DND-41 (cell line): ENCODE measurements around the gene EML1.

Source experiments
- ATAC-seq: fragments of 200-7000 bp; cut with Tn5 transposase; 3 replicates; pipeline ENCODE4 v1.9.1; 2021; ENCODE audit warnings: low read depth; ENCODE audit not compliant: insufficient read depth
- DNase-seq: peaks from one replicate; pipeline ENCODE4 v3.0.0-alpha.2; 2020
- H2AFZ ChIP-seq: 2 replicates; pipeline ENCODE4 v1.6.0; 2012; ENCODE audit warnings: low read depth, low read length
- H3K27ac ChIP-seq: 2 replicates; pipeline ENCODE4 v1.5.1; 2012; ENCODE audit warnings: low read length, inconsistent platforms
- H3K27me3 ChIP-seq: fragments of 200-600 bp; sonication (generic); 2 replicates; pipeline ENCODE4 v1.6.0; 2012; ENCODE audit warnings: low read length, mild to moderate bottlenecking, inconsistent platforms; ENCODE audit not compliant: insufficient read depth, poor library complexity
- H3K36me3 ChIP-seq: 2 replicates; pipeline ENCODE4 v1.5.1; 2012; ENCODE audit warnings: low read length, inconsistent platforms; ENCODE audit not compliant: insufficient read depth
- H3K4me1 ChIP-seq: 2 replicates; pipeline ENCODE4 v1.5.1; 2012; ENCODE audit warnings: mild to moderate bottlenecking, low read length; ENCODE audit not compliant: insufficient read depth
- H3K4me2 ChIP-seq: 2 replicates; pipeline ENCODE4 v1.6.0; 2012; ENCODE audit warnings: mild to moderate bottlenecking, moderate library complexity, low read length, inconsistent platforms; ENCODE audit not compliant: insufficient read depth
- H3K4me3 ChIP-seq, 2 experiments: fragments of 200-600 bp in 1 of 2; shearing (Covaris generic) in 1 of 2; 2 replicates each; pipeline ENCODE4 v1.5.1; 2012 to 2016; ENCODE audit warnings: inconsistent platforms in 2 of 2, low read length in 2 of 2, mild to moderate bottlenecking in 2 of 2, low read depth in 1 of 2, moderate library complexity in 1 of 2
- H3K79me2 ChIP-seq: 2 replicates; pipeline ENCODE4 v1.6.0; 2012; ENCODE audit warnings: low read length, inconsistent platforms; ENCODE audit not compliant: insufficient read depth
- H3K9ac ChIP-seq: 2 replicates; pipeline ENCODE4 v1.6.0; 2012; ENCODE audit warnings: low read depth, mild to moderate bottlenecking, inconsistent platforms, low read length, moderate library complexity
- H3K9me3 ChIP-seq: 2 replicates; pipeline ENCODE4 v1.5.1; 2012; ENCODE audit warnings: low read length, moderate library complexity, mild to moderate bottlenecking, inconsistent platforms; ENCODE audit not compliant: insufficient read depth, severe bottlenecking
- H4K20me1 ChIP-seq: 2 replicates; pipeline ENCODE4 v1.6.0; 2012; ENCODE audit warnings: low read length; ENCODE audit not compliant: insufficient read depth
- EZH2 ChIP-seq: IDR thresholded peaks from 3 replicates; pipeline ENCODE4 v1.6.1; 2012; ENCODE audit warnings: borderline replicate concordance, low read depth, mild to moderate bottlenecking, moderate library complexity, low read length, inconsistent platforms; ENCODE audit not compliant: severe bottlenecking
- TF ChIP-seq, protein P1 (sequence below): IDR thresholded peaks from 2 replicates; pipeline ENCODE4 v1.5.1; 2012; ENCODE audit warnings: borderline replicate concordance, low read length, moderate library complexity, mild to moderate bottlenecking; ENCODE audit not compliant: poor library complexity, severe bottlenecking; ENCODE audit errors: extremely low read depth

EML1 gene

DNA sequence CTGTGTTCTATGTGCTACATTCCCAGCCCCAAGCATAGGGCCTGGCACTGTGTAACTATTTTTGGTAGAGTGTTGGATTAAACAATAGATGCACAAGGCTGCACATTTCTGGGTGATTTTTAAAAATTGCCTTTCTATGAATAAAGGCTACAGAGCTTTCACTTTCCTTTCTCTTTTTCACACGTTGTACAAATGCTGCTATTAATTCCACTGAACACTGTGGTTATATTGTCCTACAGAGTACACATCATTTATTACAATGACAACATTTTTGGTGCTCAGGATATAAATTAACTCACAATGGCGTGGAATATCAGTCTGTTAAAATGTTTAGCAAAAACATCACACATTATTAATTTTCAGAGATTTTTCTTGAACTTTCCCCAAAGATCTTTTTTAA lies 3.6 kb upstream of the EML1 start:
- no peak for TF ChIP-seq EZH2
- TF ChIP-seq, protein P1, sequence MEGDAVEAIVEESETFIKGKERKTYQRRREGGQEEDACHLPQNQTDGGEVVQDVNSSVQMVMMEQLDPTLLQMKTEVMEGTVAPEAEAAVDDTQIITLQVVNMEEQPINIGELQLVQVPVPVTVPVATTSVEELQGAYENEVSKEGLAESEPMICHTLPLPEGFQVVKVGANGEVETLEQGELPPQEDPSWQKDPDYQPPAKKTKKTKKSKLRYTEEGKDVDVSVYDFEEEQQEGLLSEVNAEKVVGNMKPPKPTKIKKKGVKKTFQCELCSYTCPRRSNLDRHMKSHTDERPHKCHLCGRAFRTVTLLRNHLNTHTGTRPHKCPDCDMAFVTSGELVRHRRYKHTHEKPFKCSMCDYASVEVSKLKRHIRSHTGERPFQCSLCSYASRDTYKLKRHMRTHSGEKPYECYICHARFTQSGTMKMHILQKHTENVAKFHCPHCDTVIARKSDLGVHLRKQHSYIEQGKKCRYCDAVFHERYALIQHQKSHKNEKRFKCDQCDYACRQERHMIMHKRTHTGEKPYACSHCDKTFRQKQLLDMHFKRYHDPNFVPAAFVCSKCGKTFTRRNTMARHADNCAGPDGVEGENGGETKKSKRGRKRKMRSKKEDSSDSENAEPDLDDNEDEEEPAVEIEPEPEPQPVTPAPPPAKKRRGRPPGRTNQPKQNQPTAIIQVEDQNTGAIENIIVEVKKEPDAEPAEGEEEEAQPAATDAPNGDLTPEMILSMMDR: no peak
- no peak overlapping the region for H3K27ac ChIP-seq
- ATAC-seq (no peak), DNase-seq (no peak)
- H3K36me3 ChIP-seq: no peaks in the 10 kb centered on the region
- H3K4me3 ChIP-seq: no peak overlapping the region
- H3K4me1 ChIP-seq: peaks cover 9% of the 10 kb centered on the region; the same call in 1 of the 2 replicates
- 0 out of 2 replicates have a peak, but pooled peaks cover 3% of the 10 kb centered on the region for H4K20me1 ChIP-seq
- H3K4me2 ChIP-seq: no peak overlapping the region
- no peak overlapping the region for H2AFZ ChIP-seq
- H3K9ac ChIP-seq: no peak overlapping the region
- no peaks in the 10 kb centered on the region for H3K9me3 ChIP-seq
- H3K79me2 ChIP-seq: no peaks in the 10 kb centered on the region
- peaks cover 53% of the 10 kb centered on the region for H3K27me3 ChIP-seq

DNA sequence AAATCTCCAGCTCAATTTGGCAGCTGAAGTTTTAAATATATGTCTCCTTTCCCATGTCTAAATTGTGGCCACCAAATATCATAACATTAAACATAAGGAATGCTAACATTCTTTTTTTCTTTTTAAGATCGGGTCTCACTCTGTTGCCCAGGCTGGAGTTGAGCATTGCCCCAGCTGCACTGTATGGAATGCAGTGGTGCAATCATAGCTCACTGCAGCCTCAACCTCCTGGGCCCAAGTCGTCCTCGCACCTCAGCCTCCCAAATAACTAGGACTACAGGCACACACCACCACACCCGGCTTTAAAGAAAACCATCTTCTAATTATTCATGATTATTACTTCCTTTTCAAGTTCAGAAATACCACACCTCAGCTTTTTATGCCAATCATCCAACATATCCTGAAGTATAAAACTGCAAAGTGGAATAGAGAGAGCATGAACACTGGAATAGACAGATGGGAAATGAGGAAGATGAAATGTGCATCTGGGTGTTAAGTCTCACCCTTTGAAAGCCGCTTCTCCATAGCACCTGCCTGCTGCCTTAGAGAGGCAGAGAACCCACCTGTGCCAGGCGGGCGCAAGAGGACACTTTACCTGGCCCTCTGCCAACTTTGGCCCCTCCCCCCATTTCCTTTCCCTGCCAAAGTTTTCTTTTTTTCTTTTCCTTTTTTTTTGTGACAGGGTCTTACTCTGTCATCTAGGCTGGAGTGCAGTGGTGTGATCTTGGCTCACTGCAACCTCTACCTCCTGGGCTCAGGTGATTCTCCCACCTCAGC lies 2.8 kb upstream of the EML1 start:
- H3K36me3 ChIP-seq: no peaks in the 10 kb centered on the region
- DNase-seq: no peak
- no peak overlapping the region for H2AFZ ChIP-seq

DNA sequence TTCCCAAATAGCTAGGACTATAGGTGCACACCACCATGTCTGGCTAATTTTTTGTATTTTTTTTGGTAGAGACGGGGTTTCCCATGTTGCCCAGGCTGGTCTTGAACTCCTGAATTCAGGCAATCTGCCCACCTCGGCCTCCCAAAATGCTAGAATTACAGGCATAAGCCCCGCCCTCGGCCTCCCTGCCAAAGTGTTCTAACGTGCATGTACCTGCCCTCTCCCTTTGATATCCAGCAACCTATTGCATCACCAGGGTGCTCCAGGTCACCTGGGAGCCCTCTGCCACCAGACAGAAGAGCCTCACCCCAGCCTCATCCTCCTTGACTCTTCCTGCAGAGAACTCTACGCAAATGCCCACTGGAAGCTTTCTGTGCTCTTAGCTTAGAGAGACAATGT lies 2.2 kb upstream of the EML1 start:
- H3K4me1 ChIP-seq: peaks cover 9% of the 10 kb centered on the region; the same call in 1 of the 2 replicates
- TF ChIP-seq EZH2: no peak
- TF ChIP-seq, protein P1: no peak
- H2AFZ ChIP-seq: no peak overlapping the region
- H3K4me3 ChIP-seq: no peak overlapping the region
- no peak overlapping the region for H3K4me2 ChIP-seq
- H3K9me3 ChIP-seq: no peaks in the 10 kb centered on the region
- DNase-seq (no peak), ATAC-seq (no peak)
- peaks cover 67% of the 10 kb centered on the region for H3K27me3 ChIP-seq
- H3K9ac ChIP-seq: no peak overlapping the region
- H3K79me2 ChIP-seq: no peaks in the 10 kb centered on the region
- H4K20me1 ChIP-seq: 0 out of 2 replicates have a peak, but pooled peaks cover 3% of the 10 kb centered on the region
- H3K36me3 ChIP-seq: no peaks in the 10 kb centered on the region
- no peak overlapping the region for H3K27ac ChIP-seq

More for the DNA sequence above, 2.8 kb upstream of the EML1 start:
- Histone ChIP-seq H4K20me1 (0 out of 2 replicates have a peak, but pooled peaks cover 3% of the 10 kb centered on the region), H3K27ac (no peak overlapping the region), H3K27me3 (peaks cover 61% of the 10 kb centered on the region), H3K4me3 (no peak overlapping the region), H3K79me2 (no peaks in the 10 kb centered on the region), H3K4me2 (no peak overlapping the region), H3K9me3 (no peaks in the 10 kb centered on the region), H3K9ac (no peak overlapping the region), H3K4me1 (peaks cover 9% of the 10 kb centered on the region; the same call in 1 of the 2 replicates)
- TF ChIP-seq, protein P1: no peak
- TF ChIP-seq EZH2: no peak
- no peak for ATAC-seq
